Right lobe of liver (tissue), 6 donors: ENCODE data around the gene SH2D3A. TPM values are rescaled to one million over a fixed set of nuclear protein-coding genes. Genes with fewer than 3 reads are reported as not detected.
A peak's percentile ranks its signal among the peaks of the same experiment; 100 is the strongest.
"Not testable (repeated sequence)": the region's sequence is repeated elsewhere in the genome, so short reads cannot be mapped to it uniquely, and the experiment has no call there.

Experiments used
- ATAC-seq, 4 donors: fragments of 200-7000 bp; cut with Tn5 transposase; one replicate each; pipeline ENCODE4 v1.9.1; 2020; ENCODE audit warnings: mild to moderate bottlenecking in 4 of 4, moderate library complexity in 4 of 4
- DNase-seq, 3 donors: peaks; one replicate each; pipeline ENCODE4 v3.0.0-alpha.2; 2020
- H3K27ac ChIP-seq, 3 donors: fragments of 200-600 bp; one replicate each; pipeline ENCODE4 v1.8.0; 2022
- H3K27me3 ChIP-seq, 2 donors: fragments of 200-600 bp; one replicate each; pipeline ENCODE4 v1.8.0; 2022
- H3K36me3 ChIP-seq, 4 donors: fragments of 200-600 bp; sonication (generic) in 1 of 4; one replicate each; pipeline versions ENCODE4 v1.5.1 to v1.8.0; 2017 to 2022; ENCODE audit warnings: control low read depth in 1 of 4
- H3K4me1 ChIP-seq, 4 donors: fragments of 200-600 bp; sonication (generic) in 1 of 4; one replicate each; pipeline versions ENCODE4 v1.5.1 to v1.8.0; 2017 to 2022; ENCODE audit warnings: control low read depth in 1 of 4
- H3K4me3 ChIP-seq, 3 donors: fragments of 200-600 bp; one replicate each; pipeline ENCODE4 v1.8.0; 2022
- H3K9me3 ChIP-seq, 4 donors: fragments of 200-600 bp; sonication (generic) in 1 of 4; one replicate each; pipeline versions ENCODE4 v1.5.1 to v1.8.0; 2017 to 2022; ENCODE audit warnings: control low read depth in 1 of 4
- CTCF ChIP-seq, 4 donors: fragments of 200-600 bp in 3 of 4; fragments of 450-650 bp in 1 of 4; IDR thresholded peaks; one replicate each; pipeline versions ENCODE4 v1.5.1 to v1.8.0; 2016 to 2022; ENCODE audit warnings: antibody characterized with exemption in 4 of 4, mild to moderate bottlenecking in 2 of 4
- POLR2A ChIP-seq: fragments of 450-650 bp; IDR thresholded peaks from one replicate; pipeline ENCODE4 v1.6.1; 2017; ENCODE audit warnings: antibody characterized with exemption, mild to moderate bottlenecking
- WGBS: methylation state at CpG from one replicate; pipeline ENCODE4 v1.1.6; 2018; ENCODE audit warnings: low coverage, low lambda C conversion rate; ENCODE audit not compliant: insufficient coverage; ENCODE audit errors: missing lambda C conversion rate; 5-methylcytosine and 5-hydroxymethylcytosine counted together
- intact Hi-C, 2 donors: fragments of 100-400 bp; cut with DNase I; formaldehyde crosslinking; loops; one replicate each; pipeline versions ENCODE4 v1.11.2 to v1.14.1; 2022
- total RNA-seq, 6 experiments: library from RNA; depleted of rRNA in 2 of 6; stranded (reverse); fragments of >200 nt in 2 of 6; fragmentation: NEBNext Ultra II Directional in 3 of 6; extraction: Animal tissue kit (Norgen Biotek cat#: 25700) in 3 of 6; gene quantifications; one replicate each; pipeline versions ENCODE4 v1.1.0 to v1.2.4, GENCODE V29; 2016 to 2023
- donor health status: DM: no; HTN: yes; CAD: no.
- donor health status: DM: no; HTN: no; CAD: no.
- donor health status: DM: no; HTN: no; CAD: no.
- donor health status: DM: no; HTN: yes; CAD: no.
- donor health status: DM: no; HTN: yes; CAD: no.

Gene SH2D3A
- total RNA-seq, 6 experiments from 2014 or later: 0.72 to 2.3 (median 1.3) TPM

GRCh38 chr19:6802336-6803035 lies 35.3 kb upstream of the SH2D3A start:
- peak; percentile 49 to 62 (median 51) for DNase-seq
- TF ChIP-seq CTCF (IDR thresholded peaks at IDR 0.05) (no peak), POLR2A (no peak)

GRCh38 chr19:6801485-6802086 lies 34.4 kb upstream of the SH2D3A start:
- TF ChIP-seq POLR2A (no peak), CTCF (IDR thresholded peaks at IDR 0.05) (no peak)
- Histone ChIP-seq H3K36me3 (no peaks in the 10 kb centered on the region), H3K9me3 (no peaks in the 10 kb centered on the region), H3K4me1 (no peaks in the 10 kb centered on the region), H3K4me3 (peak overlapping the region in 2 of 3 donors; percentile 11 to 26), H3K27me3 (no peaks in the 10 kb centered on the region), H3K27ac (peak overlapping the region in 1 of 3 donors; percentile 43)
- ATAC-seq (peak; percentile 64 to 68 (median 65)), DNase-seq (peak; percentile 72 to 78 (median 75))
- WGBS: 4% methylated on average over 10 of the region's 19 CpGs
- intact Hi-C loops: no loop called here

More at GRCh38 chr19:6802336-6803035, 35.3 kb upstream of the SH2D3A start:
- Histone ChIP-seq H3K9me3 (no peaks in the 10 kb centered on the region), H3K4me1 (no peaks in the 10 kb centered on the region), H3K27me3 (no peaks in the 10 kb centered on the region), H3K27ac (peak overlapping the region in 1 of 3 donors; percentile 43), H3K36me3 (no peaks in the 10 kb centered on the region), H3K4me3 (no peak overlapping the region)
- ATAC-seq: peak; percentile 65 to 78 (median 76)
- WGBS: 30% methylated on average over 9 of the region's 9 CpGs
- intact Hi-C loops: no loop called here

- TF ChIP-seq CTCF (IDR thresholded peaks at IDR 0.05): no peak
- TF ChIP-seq POLR2A: no peak
- DNase-seq (no peak), ATAC-seq (peak in 2 of 4 donors; percentile 4 to 26)
- H3K9me3 ChIP-seq: no peaks in the 10 kb centered on the region
- no peaks in the 10 kb centered on the region for H3K27me3 ChIP-seq
- no peaks in the 10 kb centered on the region for H3K36me3 ChIP-seq
- H3K4me1 ChIP-seq: no peaks in the 10 kb centered on the region
- peak overlapping the region in 2 of 3 donors; percentile 11 to 26 for H3K4me3 ChIP-seq
- peak overlapping the region in 1 of 3 donors; percentile 43 for H3K27ac ChIP-seq
- intact Hi-C loops: no loop called here
- 20% methylated on average over 7 of the region's 10 CpGs for WGBS
Measured at GRCh38 chr19:6800991-6801484, 33.8 kb upstream of the SH2D3A start.

GRCh38 chr19:6800160-6800790 lies 33.0 kb upstream of the SH2D3A start:
- H3K27ac ChIP-seq, H3K4me1 ChIP-seq, DNase-seq, H3K27me3 ChIP-seq, ATAC-seq, H3K4me3 ChIP-seq, H3K9me3 ChIP-seq, H3K36me3 ChIP-seq, intact Hi-C loops: not testable (repeated sequence)
- WGBS: 51% methylated on average over 7 of the region's 14 CpGs

GRCh38 chr19:6797646-6798045 lies 30.4 kb upstream of the SH2D3A start:
- no peaks in the 10 kb centered on the region for H3K4me1 ChIP-seq
- H3K4me3 ChIP-seq: no peak overlapping the region
- H3K9me3 ChIP-seq: no peaks in the 10 kb centered on the region
- H3K27ac ChIP-seq: no peak overlapping the region
- H3K36me3 ChIP-seq: no peaks in the 10 kb centered on the region
- H3K27me3 ChIP-seq: no peaks in the 10 kb centered on the region
- WGBS: 73% methylated on average over 9 of the region's 9 CpGs
- ATAC-seq (no peak), DNase-seq (no peak)
- TF ChIP-seq POLR2A (no peak), CTCF (IDR thresholded peaks at IDR 0.05) (no peak)
- intact Hi-C loops: no loop called here
